ENCODE data around the gene STX16. TPM values are rescaled to one million over a fixed set of nuclear protein-coding genes. Genes with fewer than 3 reads are reported as not detected.

The STX16 gene
- total and polyA plus RNA-seq, 9 donors: 30.1 to 60.8 (median 51.7) TPM

DNA sequence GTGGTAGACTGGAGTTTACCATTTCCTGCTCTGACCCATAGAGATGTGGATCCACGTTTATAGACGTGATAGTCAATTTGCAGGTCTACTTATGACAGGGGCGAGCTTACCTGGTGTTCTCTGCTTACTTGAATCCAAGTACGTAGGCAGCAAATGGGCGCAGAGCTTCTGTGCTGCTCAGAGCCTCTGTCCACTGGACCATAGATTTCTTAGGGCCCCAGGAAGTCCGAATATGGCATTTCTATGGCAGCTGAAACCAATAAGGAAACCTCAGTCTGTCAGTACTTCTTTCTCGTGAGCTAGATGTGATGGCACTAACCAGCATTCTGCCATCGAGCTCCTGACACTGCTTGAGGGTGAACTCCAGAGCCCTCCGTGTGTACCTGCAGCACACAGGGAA lies 22.0 kb downstream of the STX16 start:
- H3K4me1 ChIP-seq (ENCODE audit: control insufficient read depth, insufficient read depth, low read length): no peaks in the 10 kb centered on the region
- H3K27ac ChIP-seq (ENCODE audit: low read length): no peak overlapping the region
- no peak for DNase-seq
- H3K27me3 ChIP-seq (ENCODE audit: control insufficient read depth, insufficient read depth, low read length): no peaks in the 10 kb centered on the region
- WGBS (ENCODE audit: insufficient coverage): 93% methylated on average over 7 of the region's 9 CpGs
- no peak overlapping the region for H3K4me3 ChIP-seq (ENCODE audit: low read length)
- peaks cover 67% of the 10 kb centered on the region for H3K36me3 ChIP-seq (ENCODE audit: control insufficient read depth, insufficient read depth, low read length)
- H3K9me3 ChIP-seq (replicated peaks; ENCODE audit: control insufficient read depth, low read depth, low read length): no peaks in the 10 kb centered on the region

GRCh38 chr20:58675146-58675584 lies 24.1 kb downstream of the STX16 start:
- H3K9me3 ChIP-seq (replicated peaks; ENCODE audit: control insufficient read depth, low read depth, low read length): no peaks in the 10 kb centered on the region
- no peak for DNase-seq
- H3K4me1 ChIP-seq (ENCODE audit: control insufficient read depth, insufficient read depth, low read length): no peaks in the 10 kb centered on the region
- H3K27ac ChIP-seq (ENCODE audit: low read length): no peak overlapping the region
- H3K4me3 ChIP-seq (ENCODE audit: low read length): no peak overlapping the region
- WGBS (ENCODE audit: insufficient coverage): 89% methylated on average over 16 of the region's 18 CpGs
- H3K27me3 ChIP-seq (ENCODE audit: control insufficient read depth, insufficient read depth, low read length): no peaks in the 10 kb centered on the region
- peaks cover 64% of the 10 kb centered on the region for H3K36me3 ChIP-seq (ENCODE audit: control insufficient read depth, insufficient read depth, low read length)

DNA sequence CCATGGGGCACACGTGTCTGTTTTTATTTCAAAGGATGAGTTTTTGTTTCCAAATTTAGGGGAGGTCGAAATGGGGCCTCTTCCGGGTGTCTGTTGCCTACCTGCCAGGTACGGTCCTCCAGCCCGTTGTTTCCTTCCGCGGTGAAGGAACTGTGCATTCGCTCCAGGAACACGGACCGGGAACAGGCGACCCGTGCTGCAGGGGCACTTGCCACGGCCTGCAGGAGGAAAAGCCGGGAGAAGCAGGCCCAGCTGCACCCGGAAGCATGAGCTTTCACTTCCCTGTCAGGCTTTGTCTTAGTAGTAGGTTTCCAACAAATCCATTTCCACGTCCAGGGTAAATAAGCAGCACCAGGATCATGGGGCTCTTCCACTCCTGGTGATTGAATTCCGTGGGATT lies 24.6 kb downstream of the STX16 start:
- WGBS (ENCODE audit: insufficient coverage): 84% methylated on average over 14 of the region's 17 CpGs
- Histone ChIP-seq H3K27me3 (ENCODE audit: control insufficient read depth, insufficient read depth, low read length) (no peaks in the 10 kb centered on the region), H3K4me1 (ENCODE audit: control insufficient read depth, insufficient read depth, low read length) (no peaks in the 10 kb centered on the region), H3K36me3 (ENCODE audit: control insufficient read depth, insufficient read depth, low read length) (peaks cover 64% of the 10 kb centered on the region), H3K4me3 (ENCODE audit: low read length) (no peak overlapping the region), H3K9me3 (replicated peaks; ENCODE audit: control insufficient read depth, low read depth, low read length) (no peaks in the 10 kb centered on the region), H3K27ac (ENCODE audit: low read length) (no peak overlapping the region)
- DNase-seq: no peak

DNA sequence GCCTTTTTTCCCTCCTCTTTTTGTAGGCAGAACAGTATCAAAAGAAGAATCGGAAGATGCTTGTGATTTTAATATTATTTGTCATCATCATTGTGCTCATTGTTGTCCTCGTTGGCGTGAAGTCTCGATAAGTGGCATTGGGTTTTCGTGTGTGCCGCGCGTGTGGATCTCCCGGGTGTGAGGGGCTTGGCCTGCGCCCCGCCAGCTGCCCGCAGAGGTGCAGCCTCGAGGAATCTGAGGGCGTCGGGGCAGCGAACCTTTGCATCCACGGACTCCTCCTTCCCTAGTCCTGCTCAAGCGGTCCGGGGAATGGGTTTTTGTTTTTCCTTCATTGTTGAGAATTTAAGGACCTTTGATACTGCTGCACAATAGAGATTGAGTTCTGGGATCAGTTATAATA lies 25.1 kb downstream of the STX16 start:
- Histone ChIP-seq H3K4me3 (ENCODE audit: low read length) (no peak overlapping the region), H3K4me1 (ENCODE audit: control insufficient read depth, insufficient read depth, low read length) (no peaks in the 10 kb centered on the region), H3K36me3 (ENCODE audit: control insufficient read depth, insufficient read depth, low read length) (peaks cover 64% of the 10 kb centered on the region), H3K27me3 (ENCODE audit: control insufficient read depth, insufficient read depth, low read length) (no peaks in the 10 kb centered on the region), H3K9me3 (replicated peaks; ENCODE audit: control insufficient read depth, low read depth, low read length) (no peaks in the 10 kb centered on the region), H3K27ac (ENCODE audit: low read length) (no peak overlapping the region)
- DNase-seq: no peak
- 96% methylated on average over 11 of the region's 19 CpGs for WGBS (ENCODE audit: insufficient coverage)

GRCh38 chr20:58677079-58677604 lies 26.1 kb downstream of the STX16 start:
- H3K4me1 ChIP-seq (ENCODE audit: control insufficient read depth, insufficient read depth, low read length): no peaks in the 10 kb centered on the region
- WGBS (ENCODE audit: insufficient coverage): 100% methylated on average over 1 of the region's 5 CpGs
- no peaks in the 10 kb centered on the region for H3K9me3 ChIP-seq (replicated peaks; ENCODE audit: control insufficient read depth, low read depth, low read length)
- DNase-seq: no peak
- H3K27me3 ChIP-seq (ENCODE audit: control insufficient read depth, insufficient read depth, low read length): no peaks in the 10 kb centered on the region
- no peak overlapping the region for H3K27ac ChIP-seq (ENCODE audit: low read length)
- H3K36me3 ChIP-seq (ENCODE audit: control insufficient read depth, insufficient read depth, low read length): peaks cover 59% of the 10 kb centered on the region
- no peak overlapping the region for H3K4me3 ChIP-seq (ENCODE audit: low read length)

DNA sequence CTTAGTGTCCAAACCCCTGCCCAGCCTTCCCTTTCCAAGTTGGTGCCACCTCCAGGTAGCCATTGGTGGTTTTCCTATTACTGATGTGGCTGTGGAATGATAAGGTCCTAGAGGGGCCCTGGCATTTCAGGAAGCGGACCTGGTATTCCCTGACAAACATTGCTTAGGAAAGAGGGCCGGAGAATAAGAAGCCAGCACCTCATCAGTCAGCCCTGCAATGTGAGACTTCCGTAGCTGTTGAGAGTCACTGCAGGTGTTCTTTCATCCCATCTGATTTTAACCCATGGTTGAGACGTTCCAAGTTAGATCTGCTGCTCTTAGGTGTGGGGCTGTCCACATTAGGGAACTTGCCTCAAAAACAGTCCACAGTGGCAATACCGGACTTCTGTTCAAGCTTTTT lies 26.7 kb downstream of the STX16 start:
- no peaks in the 10 kb centered on the region for H3K27me3 ChIP-seq (ENCODE audit: control insufficient read depth, insufficient read depth, low read length)
- no peak for DNase-seq
- no peaks in the 10 kb centered on the region for H3K4me1 ChIP-seq (ENCODE audit: control insufficient read depth, insufficient read depth, low read length)
- no peak overlapping the region for H3K27ac ChIP-seq (ENCODE audit: low read length)
- H3K9me3 ChIP-seq (replicated peaks; ENCODE audit: control insufficient read depth, low read depth, low read length): no peaks in the 10 kb centered on the region
- no peak overlapping the region for H3K4me3 ChIP-seq (ENCODE audit: low read length)
- peaks cover 56% of the 10 kb centered on the region for H3K36me3 ChIP-seq (ENCODE audit: control insufficient read depth, insufficient read depth, low read length)
- WGBS (ENCODE audit: insufficient coverage): 43% methylated on average over 3 of the region's 5 CpGs

DNA sequence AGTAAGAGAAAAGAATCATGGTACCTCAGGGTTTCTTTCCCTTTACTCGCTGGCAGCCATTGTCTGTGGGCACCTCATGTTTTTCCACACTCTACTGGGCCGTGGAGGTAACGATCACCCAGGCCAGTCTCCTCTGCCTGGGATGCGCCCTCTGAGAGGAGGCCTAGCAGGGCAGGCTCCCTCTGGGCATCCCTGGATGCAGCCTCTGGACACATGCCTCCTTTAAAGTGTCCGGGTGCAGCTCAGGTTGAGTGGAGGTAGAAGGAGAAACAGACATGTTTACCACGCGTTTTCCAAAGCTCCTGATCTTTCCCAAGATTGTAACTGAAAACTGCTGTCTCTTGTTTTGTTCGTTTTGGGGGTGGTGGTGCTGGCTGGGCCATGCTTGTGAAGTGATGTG lies 27.7 kb downstream of the STX16 start:
- H3K27me3 ChIP-seq (ENCODE audit: control insufficient read depth, insufficient read depth, low read length): no peaks in the 10 kb centered on the region
- WGBS (ENCODE audit: insufficient coverage): 98% methylated on average over 6 of the region's 8 CpGs
- H3K4me3 ChIP-seq (ENCODE audit: low read length): no peak overlapping the region
- no peak overlapping the region for H3K27ac ChIP-seq (ENCODE audit: low read length)
- DNase-seq: no peak
- H3K36me3 ChIP-seq (ENCODE audit: control insufficient read depth, insufficient read depth, low read length): peaks cover 51% of the 10 kb centered on the region
- no peaks in the 10 kb centered on the region for H3K4me1 ChIP-seq (ENCODE audit: control insufficient read depth, insufficient read depth, low read length)
- no peaks in the 10 kb centered on the region for H3K9me3 ChIP-seq (replicated peaks; ENCODE audit: control insufficient read depth, low read depth, low read length)

DNA sequence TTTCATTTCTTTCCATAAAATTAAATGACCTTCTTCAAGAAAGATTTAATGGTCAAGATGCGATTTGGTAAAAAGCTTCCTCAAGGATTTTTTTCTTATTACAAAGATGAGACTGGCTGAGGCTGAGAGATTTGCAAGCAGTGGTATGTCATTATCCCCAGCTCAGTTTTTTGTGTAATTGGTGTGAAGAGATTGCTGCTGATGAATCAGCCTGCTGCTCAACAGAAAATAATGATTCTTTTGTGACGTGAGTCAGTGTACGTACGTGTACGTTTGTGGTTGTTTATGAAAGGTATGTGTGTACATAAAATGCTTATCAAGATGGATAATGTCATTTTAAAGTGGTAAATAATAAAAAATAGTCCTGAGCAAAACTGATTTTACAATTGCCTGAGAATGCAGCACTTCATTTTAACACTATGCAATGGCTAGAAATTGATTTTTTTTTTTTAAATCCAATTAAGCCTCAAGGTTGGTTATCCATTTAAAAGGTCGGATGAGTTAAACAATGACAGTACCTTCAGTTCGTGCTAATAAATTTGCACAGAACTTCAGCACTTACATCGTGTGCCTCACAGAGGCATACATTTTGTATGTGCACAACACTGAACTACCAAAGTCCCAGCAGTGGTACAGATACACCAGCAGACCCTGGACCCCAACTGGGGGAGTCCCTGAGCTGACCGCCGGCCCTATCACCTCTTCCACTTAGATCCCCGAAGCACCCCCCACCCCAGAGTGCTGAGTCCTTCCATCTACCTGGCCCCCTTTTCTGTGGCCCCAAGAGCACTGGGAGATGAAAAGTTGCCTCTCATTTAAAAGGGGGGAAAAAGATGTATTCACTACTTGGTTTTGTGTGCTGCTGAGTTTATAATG lies 31.8 kb downstream of the STX16 start:
- DNase-seq: no peak
- Histone ChIP-seq H3K4me3 (ENCODE audit: low read length) (no peak overlapping the region), H3K4me1 (ENCODE audit: control insufficient read depth, insufficient read depth, low read length) (no peaks in the 10 kb centered on the region), H3K27ac (ENCODE audit: low read length) (no peak overlapping the region), H3K27me3 (ENCODE audit: control insufficient read depth, insufficient read depth, low read length) (no peaks in the 10 kb centered on the region), H3K36me3 (ENCODE audit: control insufficient read depth, insufficient read depth, low read length) (peaks cover 39% of the 10 kb centered on the region), H3K9me3 (replicated peaks; ENCODE audit: control insufficient read depth, low read depth, low read length) (no peaks in the 10 kb centered on the region)
- WGBS (ENCODE audit: insufficient coverage): 70% methylated on average over 2 of the region's 11 CpGs

GRCh38 chr20:58684291-58684690 lies 33.2 kb downstream of the STX16 start:
- H3K27me3 ChIP-seq (ENCODE audit: control insufficient read depth, insufficient read depth, low read length): no peaks in the 10 kb centered on the region
- peaks cover 9% of the 10 kb centered on the region for H3K4me1 ChIP-seq (ENCODE audit: control insufficient read depth, insufficient read depth, low read length)
- H3K27ac ChIP-seq (ENCODE audit: low read length): no peak overlapping the region
- H3K4me3 ChIP-seq (ENCODE audit: low read length): no peak overlapping the region
- WGBS (ENCODE audit: insufficient coverage): no CpG with 5 or more reads among the region's 2 CpGs
- H3K36me3 ChIP-seq (ENCODE audit: control insufficient read depth, insufficient read depth, low read length): peaks cover 33% of the 10 kb centered on the region
- H3K9me3 ChIP-seq (replicated peaks; ENCODE audit: control insufficient read depth, low read depth, low read length): no peaks in the 10 kb centered on the region
- no peak for DNase-seq

DNA sequence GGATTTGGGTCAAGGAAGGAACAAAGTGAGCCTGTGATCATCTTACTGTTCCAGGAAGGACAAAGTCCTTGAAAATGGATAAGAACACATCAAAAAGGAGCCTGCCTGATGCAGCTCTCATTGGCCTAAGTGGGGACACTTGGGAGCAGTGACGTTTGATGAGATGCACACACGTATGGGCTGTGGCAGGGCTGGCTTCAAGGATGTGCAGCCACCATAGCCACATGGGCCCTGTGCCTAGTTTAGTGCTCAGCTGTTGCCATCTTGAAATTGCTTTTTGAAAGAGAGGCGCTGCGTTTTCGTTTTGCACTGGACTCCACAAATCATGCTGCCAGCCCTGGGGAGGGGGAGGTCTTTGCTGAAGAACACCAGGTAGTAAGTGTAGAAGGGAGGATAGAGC lies 34.9 kb downstream of the STX16 start:
- H3K4me1 ChIP-seq (ENCODE audit: control insufficient read depth, insufficient read depth, low read length): peaks cover 18% of the 10 kb centered on the region
- H3K36me3 ChIP-seq (ENCODE audit: control insufficient read depth, insufficient read depth, low read length): peaks cover 19% of the 10 kb centered on the region
- no peak overlapping the region for H3K27ac ChIP-seq (ENCODE audit: low read length)
- WGBS (ENCODE audit: insufficient coverage): 71% methylated on average over 5 of the region's 5 CpGs
- H3K9me3 ChIP-seq (replicated peaks; ENCODE audit: control insufficient read depth, low read depth, low read length): no peaks in the 10 kb centered on the region
- no peaks in the 10 kb centered on the region for H3K27me3 ChIP-seq (ENCODE audit: control insufficient read depth, insufficient read depth, low read length)
- no peak for DNase-seq
- no peak overlapping the region for H3K4me3 ChIP-seq (ENCODE audit: low read length)
